ENCODE data around the gene DAAM1. TPM values are rescaled to one million over a fixed set of nuclear protein-coding genes. Genes with fewer than 3 reads are reported as not detected.

DAAM1 gene
- total RNA-seq, 1 donor from 2014 or later, result 16.5 TPM

DNA sequence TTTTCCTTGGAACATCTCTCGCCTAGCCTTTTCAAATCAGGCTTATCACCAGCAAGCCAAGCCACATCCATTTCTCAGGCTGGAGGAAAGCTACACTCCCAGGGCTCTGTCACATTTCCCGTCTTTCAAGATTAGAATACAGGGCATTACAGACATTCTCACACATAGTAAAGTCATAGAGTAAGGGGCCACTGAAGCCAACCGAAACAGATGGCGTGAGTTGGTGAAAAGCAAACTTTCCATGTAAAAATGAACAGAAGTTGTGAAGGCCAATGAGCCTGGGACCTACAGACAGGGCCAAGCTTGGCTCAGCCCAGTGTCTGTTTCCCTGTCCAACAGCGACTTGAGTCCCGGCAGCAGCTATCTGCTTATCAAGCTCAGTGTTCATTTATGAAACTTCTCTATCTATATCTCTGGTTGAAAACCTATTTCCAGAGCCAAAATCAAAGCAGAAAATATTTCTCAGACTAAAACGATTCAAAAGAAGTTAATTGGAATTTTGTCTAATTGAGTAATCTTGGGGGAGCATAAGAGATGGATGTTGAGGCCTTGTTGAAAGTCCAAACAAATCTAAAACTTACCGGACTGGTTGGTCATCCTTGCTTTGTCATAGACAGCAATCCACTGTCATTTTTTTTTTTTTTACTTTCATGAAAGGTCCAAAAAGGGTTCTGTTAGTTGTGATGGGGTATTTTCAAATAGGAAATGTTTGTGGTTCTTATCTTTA, 105.6 kb downstream of the DAAM1 start:
- no peak for DNase-seq (ENCODE audit: low read depth)
- H3K4me3 ChIP-seq (ENCODE audit: low read depth, low read length), result no peak overlapping the region

DNA sequence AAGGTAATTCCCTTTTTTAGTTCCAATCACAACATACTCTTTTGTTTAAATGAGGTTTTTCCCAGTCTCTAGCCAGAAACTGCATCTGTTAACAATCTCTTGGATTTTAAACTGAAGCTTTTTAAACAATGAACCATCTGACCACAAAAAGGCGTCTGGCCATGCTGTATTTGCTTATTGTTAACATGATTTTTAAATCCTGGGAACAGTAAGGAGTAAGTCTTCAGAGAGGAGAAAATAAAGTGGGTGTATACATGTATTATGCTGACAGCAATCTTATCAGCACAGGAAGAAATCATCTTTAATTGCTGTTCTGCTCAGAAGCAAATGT, 106.2 kb downstream of the DAAM1 start:
- Histone ChIP-seq H3K27me3 (ENCODE audit: control insufficient read depth, insufficient read depth, low read length) (no peaks in the 10 kb centered on the region), H3K4me3 (ENCODE audit: low read depth, low read length) (no peak overlapping the region), H3K36me3 (ENCODE audit: control insufficient read depth, insufficient read depth, low read length) (no peaks in the 10 kb centered on the region)
- DNase-seq (ENCODE audit: low read depth), result no peak
- TF ChIP-seq, protein P1, sequence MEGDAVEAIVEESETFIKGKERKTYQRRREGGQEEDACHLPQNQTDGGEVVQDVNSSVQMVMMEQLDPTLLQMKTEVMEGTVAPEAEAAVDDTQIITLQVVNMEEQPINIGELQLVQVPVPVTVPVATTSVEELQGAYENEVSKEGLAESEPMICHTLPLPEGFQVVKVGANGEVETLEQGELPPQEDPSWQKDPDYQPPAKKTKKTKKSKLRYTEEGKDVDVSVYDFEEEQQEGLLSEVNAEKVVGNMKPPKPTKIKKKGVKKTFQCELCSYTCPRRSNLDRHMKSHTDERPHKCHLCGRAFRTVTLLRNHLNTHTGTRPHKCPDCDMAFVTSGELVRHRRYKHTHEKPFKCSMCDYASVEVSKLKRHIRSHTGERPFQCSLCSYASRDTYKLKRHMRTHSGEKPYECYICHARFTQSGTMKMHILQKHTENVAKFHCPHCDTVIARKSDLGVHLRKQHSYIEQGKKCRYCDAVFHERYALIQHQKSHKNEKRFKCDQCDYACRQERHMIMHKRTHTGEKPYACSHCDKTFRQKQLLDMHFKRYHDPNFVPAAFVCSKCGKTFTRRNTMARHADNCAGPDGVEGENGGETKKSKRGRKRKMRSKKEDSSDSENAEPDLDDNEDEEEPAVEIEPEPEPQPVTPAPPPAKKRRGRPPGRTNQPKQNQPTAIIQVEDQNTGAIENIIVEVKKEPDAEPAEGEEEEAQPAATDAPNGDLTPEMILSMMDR (IDR thresholded peaks at IDR 0.05; ENCODE audit: insufficient read depth, low read length, poor library complexity, severe bottlenecking), result no peak

More for the DNA sequence above, 105.6 kb downstream of the DAAM1 start:
- TF ChIP-seq, protein P1 (IDR thresholded peaks at IDR 0.05; ENCODE audit: insufficient read depth, low read length, poor library complexity, severe bottlenecking), result no peak
- no peaks in the 10 kb centered on the region for H3K36me3 ChIP-seq (ENCODE audit: control insufficient read depth, insufficient read depth, low read length)
- H3K27me3 ChIP-seq (ENCODE audit: control insufficient read depth, insufficient read depth, low read length), result no peaks in the 10 kb centered on the region

DNA sequence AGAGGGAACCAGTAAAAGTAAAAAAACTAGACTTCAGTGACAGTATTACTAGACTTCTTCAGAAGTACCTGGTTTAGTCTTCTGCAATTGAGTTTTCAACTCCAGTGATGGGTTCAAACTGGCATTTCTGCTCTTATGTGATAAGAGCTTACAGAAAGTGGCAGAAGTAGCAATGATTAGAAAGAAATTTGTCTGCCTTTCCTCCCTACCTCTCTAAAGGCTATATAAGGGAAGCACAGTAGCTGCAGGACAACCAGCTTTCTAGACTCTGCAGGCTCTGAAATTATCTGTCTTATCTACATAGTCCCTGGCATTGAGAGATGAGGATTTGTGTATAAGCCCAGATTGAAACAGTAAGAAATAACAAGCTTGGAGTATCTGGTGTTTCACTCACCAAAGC, 107.5 kb downstream of the DAAM1 start:
- TF ChIP-seq, protein P1 (IDR thresholded peaks at IDR 0.05; ENCODE audit: insufficient read depth, low read length, poor library complexity, severe bottlenecking), result no peak

DNA sequence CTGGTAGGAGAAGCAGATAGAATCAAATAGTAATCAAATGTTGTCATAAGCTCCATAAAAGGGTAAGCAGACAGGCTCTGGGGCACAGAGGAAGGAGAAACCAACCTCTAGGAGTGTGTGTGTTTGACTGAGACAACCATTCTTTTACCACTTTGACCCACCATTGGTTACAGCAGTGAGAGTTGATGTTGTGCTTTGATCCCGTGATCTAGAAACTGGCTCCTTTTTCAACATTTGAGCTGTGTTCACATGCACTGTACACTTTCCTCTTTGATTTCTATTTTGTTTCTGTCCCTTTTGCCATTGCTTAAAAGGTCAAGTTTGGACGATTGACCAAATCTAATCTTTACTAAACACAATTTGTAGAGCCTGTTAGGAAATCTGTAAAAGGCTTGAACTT, 108.0 kb downstream of the DAAM1 start:
- DNase-seq (ENCODE audit: low read depth), result no peak
- H3K36me3 ChIP-seq (ENCODE audit: control insufficient read depth, insufficient read depth, low read length), result no peaks in the 10 kb centered on the region
- TF ChIP-seq, protein P1 (IDR thresholded peaks at IDR 0.05; ENCODE audit: insufficient read depth, low read length, poor library complexity, severe bottlenecking), result no peak

More for the DNA sequence above, 107.5 kb downstream of the DAAM1 start:
- H3K27me3 ChIP-seq (ENCODE audit: control insufficient read depth, insufficient read depth, low read length), result no peaks in the 10 kb centered on the region
- DNase-seq (ENCODE audit: low read depth), result no peak
- no peak overlapping the region for H3K4me3 ChIP-seq (ENCODE audit: low read depth, low read length)
- no peaks in the 10 kb centered on the region for H3K36me3 ChIP-seq (ENCODE audit: control insufficient read depth, insufficient read depth, low read length)

DNA sequence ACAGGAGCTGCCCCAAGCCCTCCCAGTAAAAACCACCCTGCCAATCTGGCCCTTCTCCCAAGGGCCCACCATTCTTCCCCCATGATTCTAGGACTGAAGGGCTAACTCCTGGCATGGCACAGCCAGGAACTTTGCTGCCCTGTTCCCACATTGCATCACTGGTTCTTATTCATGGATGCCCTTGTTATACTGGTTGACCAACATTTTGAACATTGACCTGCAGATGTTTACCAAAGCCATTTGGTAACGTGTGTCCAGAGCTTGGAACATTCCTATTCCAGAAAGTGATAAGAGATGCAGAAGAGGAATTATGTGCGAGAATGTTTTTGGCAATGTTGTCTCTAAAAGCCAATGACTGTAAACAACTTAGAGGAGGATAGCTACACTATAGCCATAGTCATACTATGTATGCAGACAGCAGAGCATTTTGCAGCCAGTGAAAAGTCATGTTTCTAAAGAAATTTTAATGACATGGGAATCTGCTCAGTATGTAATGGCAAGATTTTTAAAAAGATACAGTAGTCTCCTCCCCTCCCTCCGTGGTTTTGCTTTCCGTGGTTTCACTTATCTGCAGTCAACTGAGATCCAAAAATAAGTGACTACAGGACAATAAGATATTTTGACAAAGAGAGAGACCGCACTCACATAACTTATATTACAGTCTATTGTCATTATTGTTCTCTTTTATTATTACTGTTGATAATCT, 108.8 kb downstream of the DAAM1 start:
- Histone ChIP-seq H3K36me3 (ENCODE audit: control insufficient read depth, insufficient read depth, low read length) (no peaks in the 10 kb centered on the region), H3K4me3 (ENCODE audit: low read depth, low read length) (no peak overlapping the region), H3K27me3 (ENCODE audit: control insufficient read depth, insufficient read depth, low read length) (no peaks in the 10 kb centered on the region)
- no peak for DNase-seq (ENCODE audit: low read depth)
- TF ChIP-seq, protein P1 (IDR thresholded peaks at IDR 0.05; ENCODE audit: insufficient read depth, low read length, poor library complexity, severe bottlenecking), result no peak

More for the DNA sequence above, 108.0 kb downstream of the DAAM1 start:
- Histone ChIP-seq H3K27me3 (ENCODE audit: control insufficient read depth, insufficient read depth, low read length) (no peaks in the 10 kb centered on the region), H3K4me3 (ENCODE audit: low read depth, low read length) (no peak overlapping the region)

Measured in kidney epithelial cell (primary cell).